ENCODE results near the gene ALOX5.

- TF ChIP-seq CTCF (conservative IDR thresholded peaks at IDR 0.05; ENCODE audit: low read depth in 2 of 2): no peak
- TF ChIP-seq CREB1 (CRISPR knock-in tag; IDR thresholded peaks at IDR 0.05; ENCODE audit: low read depth): no peak
- TF ChIP-seq POLR2AphosphoS5 (IDR thresholded peaks at IDR 0.05; ENCODE audit: low read depth): no peak
- no peak for TF ChIP-seq EZH2 (IDR thresholded peaks at IDR 0.05; ENCODE audit: low read depth, unreplicated experiment)
- TF ChIP-seq REST (IDR thresholded peaks at IDR 0.05; ENCODE audit: unreplicated experiment): no peak
- no peak for TF ChIP-seq ZNF114 (CRISPR knock-in tag; IDR thresholded peaks at IDR 0.05)
- no peak for TF ChIP-seq EZH2phosphoT487 (IDR thresholded peaks at IDR 0.05; ENCODE audit: unreplicated experiment)
- no peak for TF ChIP-seq STAT1 (IDR thresholded peaks at IDR 0.05; ENCODE audit: unreplicated experiment)
- TF ChIP-seq ZNF331 (CRISPR knock-in tag; IDR thresholded peaks at IDR 0.05; ENCODE audit: low read depth): no peak
- no peak for TF ChIP-seq ETS1 (IDR thresholded peaks at IDR 0.05)
- TF ChIP-seq JUNB (IDR thresholded peaks at IDR 0.05; ENCODE audit: unreplicated experiment): no peak
These were observed 18.5 kb upstream of the ALOX5 start for GRCh38 chr10:45355494-45355893.

Data from GM23338 (cell line).